Inferior parietal cortex (tissue), 1 donor: ENCODE data around the gene RAB11FIP3.
"Not testable (repeated sequence)": the region's sequence is repeated elsewhere in the genome, so short reads cannot be mapped to it uniquely, and the experiment has no call there.

Experiments used
- DNase-seq: peaks from one replicate; pipeline ENCODE4 v3.0.0-alpha.2; 2016; ENCODE audit errors: extremely low spot score

The RAB11FIP3 gene

DNA sequence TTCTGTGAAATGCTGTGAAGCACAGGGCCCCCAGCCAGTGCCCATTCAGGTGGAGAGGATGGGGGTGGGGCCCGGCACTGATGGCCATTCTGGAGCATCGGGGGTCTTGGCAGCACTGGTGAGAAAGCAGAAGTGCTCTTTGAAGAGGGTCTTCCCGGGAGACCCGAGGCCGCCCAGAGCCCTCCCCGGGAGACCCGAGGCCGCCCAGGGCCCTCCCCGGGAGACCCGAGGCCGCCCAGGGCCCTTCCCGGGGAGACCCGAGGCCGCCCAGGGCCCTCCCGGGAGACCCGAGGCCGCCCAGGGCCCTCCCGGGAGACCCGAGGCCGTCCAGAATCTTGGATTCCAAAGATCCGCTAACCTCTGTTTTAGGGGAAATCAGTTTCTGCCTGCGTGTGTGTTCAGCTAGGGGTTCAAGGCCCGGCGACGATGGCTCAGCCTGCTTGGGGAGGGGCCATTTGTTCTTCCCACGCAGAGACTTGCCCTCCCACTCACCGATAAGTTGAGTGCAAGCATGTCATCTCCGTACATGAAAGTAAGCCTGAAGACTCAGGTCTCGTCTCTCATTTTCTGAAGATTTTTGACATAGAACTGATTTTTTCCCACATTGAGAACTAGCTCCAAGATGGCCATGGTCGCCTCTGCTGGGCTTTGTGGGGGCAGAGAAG is 66.9 kb downstream of the RAB11FIP3 start:
- DNase-seq, result no peak

DNA sequence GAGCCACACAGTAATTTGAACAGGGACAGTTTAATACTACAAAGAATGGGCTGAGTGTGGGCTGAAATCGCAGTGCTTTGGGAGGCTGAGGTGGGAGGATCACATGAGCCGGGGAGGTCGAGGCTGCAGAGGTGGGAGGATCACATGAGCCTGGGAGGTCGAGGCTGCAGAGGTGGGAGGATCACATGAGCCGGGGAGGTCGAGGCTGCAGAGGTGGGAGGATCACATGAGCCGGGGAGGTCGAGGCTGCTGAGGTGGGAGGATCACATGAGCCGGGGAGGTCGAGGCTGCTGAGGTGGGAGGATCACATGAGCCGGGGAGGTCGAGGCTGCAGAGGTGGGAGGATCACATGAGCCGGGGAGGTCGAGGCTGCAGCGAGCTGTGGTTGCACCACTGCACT is 69.2 kb downstream of the RAB11FIP3 start:
- not testable (repeated sequence) for DNase-seq

- DNase-seq, result no peak
These were observed 69.8 kb downstream of the RAB11FIP3 start for GRCh38 chr16:495127-495748.

DNA sequence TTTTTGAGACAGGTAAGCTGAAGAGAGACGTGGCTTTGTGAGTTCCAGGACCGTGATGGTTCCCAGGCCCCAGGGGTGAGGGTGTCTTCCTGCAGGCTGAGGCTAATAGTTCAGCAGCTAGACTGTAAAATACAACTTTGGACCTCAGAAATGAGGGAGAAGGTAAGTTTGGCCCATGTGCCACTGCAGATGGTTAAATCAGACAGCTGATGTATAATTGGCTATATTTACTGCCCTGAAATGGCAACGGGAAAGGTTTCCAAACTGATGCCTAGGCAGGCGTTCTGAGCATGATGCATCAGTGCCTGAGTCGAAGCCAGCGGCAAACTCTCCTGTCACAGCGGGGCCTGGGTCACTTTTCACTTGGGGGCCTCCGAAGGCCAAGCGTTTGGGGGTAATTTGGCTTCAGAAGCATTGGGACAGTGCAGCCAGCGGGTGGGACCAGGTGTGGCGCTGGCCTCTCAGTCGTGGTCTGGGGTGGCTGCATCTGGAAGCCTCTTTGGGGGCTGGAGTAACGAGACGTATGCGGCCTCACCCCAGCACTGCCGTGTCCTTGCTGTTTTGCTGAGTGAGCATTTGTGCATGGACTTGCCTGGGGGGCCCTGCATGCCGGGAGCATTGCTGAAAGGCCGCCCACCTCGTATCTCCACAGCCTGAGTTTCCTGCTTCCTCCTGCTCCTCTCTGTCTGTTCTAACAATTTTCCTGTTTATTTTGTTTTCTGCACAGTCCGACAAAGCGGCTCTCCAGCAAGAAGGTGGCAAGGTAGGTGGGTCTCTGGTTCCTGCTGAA is 70.8 kb downstream of the RAB11FIP3 start:
- no peak for DNase-seq

DNA sequence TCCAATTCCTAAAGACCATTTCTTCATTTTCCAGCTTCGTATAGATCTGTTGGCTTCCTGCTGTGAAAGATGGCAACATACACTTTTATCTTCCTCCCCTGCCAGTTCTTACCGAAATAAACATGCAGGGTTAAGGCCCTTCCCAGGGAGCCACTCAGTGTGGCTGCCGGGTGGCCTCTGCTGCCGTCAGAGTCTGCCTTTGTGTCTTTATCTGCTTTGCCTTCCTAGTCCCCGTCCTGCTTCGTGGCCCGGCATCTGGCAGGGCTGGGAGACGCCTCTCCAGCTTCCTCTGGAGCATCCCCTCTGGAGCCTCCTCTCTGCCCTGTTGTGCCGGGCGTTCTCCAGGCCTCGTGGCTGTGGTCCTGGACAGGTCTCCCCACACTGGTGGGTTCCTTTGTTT is 71.8 kb downstream of the RAB11FIP3 start:
- DNase-seq, result no peak

GRCh38 chr16:499924-500323 is 74.5 kb downstream of the RAB11FIP3 start:
- no peak for DNase-seq

DNA sequence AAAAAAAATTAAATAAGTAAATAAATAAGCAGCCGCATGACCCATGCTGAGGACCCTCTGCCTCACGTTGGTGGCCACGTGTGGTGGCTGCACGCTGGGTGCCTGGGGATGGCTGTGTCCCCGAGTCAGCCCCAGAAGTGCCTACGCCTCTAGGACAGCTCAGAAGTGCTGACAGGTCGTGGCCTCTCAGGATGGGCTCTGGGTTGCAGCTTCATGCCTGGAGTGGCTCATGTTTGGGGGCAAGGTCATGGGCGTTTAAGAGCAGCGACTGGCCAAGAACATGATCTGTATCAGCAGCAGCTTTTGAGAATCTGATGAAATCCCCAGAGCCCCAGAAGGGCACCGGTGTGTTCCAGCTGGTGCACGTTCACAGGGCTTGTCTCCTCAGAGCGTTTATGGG is 75.3 kb downstream of the RAB11FIP3 start:
- DNase-seq, result no peak

- DNase-seq, result no peak
These were observed 76.9 kb downstream of the RAB11FIP3 start for GRCh38 chr16:502179-502943.

GRCh38 chr16:503150-504071 is 78.0 kb downstream of the RAB11FIP3 start:
- no peak for DNase-seq

DNA sequence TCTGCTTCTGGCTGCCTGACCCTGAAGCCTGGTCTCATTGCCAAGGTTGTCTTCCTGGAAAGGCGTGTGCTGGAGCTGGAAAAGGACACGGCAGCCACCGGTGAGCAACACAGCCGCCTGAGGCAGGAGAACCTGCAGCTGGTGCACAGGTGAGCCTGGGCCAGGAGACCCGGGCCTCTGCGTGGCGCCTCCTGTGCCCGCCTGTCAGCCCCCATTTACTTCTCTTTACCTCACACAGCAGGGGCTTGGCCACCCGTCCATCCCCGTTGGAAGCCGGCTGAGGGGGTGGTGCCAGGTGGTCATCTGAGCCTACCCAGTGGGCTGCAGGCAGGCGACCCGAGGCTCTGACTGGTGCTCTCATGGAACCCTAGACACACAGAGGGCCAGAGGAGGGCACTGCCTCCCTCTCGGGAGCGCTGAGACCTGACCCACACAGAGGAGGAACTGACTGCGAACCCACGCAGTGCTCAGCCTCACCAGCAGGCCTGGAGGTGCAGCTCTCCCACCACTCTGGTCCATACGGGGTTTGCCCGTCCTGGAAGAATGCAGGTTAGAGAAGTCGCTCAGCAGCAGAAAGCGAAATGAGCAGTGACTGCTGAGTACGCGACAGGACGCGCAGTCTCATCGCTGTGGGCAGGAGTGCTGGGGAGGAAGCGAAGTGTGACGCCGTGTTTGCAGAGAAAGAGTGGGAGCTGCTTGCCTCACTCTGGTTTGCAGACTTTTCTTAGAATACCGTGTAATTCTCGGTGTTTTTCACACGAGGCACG is 80.2 kb downstream of the RAB11FIP3 start:
- peak; percentile 31 for DNase-seq

GRCh38 chr16:506246-506546 is 80.7 kb downstream of the RAB11FIP3 start:
- DNase-seq, result no peak

DNA sequence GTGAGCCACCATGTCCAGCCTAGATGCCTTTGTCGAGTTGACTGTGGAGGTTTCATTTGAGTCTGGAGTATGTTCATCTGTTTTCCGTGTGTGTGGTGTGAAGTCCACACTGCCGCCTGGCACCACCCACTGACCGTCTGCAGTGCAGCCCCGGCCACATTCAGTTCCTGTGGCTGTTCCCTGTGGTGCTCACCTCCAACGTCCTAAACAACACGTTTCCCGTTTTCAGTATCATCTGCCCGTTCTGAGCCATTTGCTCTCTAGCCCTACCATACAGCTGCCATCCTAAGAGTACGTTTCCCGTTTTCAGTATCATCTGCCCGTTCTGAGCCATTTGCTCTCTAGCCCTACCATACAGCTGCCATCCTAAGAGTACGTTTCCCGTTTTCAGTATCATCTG is 82.1 kb downstream of the RAB11FIP3 start:
- not testable (repeated sequence) for DNase-seq

GRCh38 chr16:507996-508395 is 82.5 kb downstream of the RAB11FIP3 start:
- DNase-seq, result peak; percentile 26

GRCh38 chr16:508884-509736 is 83.7 kb downstream of the RAB11FIP3 start:
- no peak for DNase-seq

DNA sequence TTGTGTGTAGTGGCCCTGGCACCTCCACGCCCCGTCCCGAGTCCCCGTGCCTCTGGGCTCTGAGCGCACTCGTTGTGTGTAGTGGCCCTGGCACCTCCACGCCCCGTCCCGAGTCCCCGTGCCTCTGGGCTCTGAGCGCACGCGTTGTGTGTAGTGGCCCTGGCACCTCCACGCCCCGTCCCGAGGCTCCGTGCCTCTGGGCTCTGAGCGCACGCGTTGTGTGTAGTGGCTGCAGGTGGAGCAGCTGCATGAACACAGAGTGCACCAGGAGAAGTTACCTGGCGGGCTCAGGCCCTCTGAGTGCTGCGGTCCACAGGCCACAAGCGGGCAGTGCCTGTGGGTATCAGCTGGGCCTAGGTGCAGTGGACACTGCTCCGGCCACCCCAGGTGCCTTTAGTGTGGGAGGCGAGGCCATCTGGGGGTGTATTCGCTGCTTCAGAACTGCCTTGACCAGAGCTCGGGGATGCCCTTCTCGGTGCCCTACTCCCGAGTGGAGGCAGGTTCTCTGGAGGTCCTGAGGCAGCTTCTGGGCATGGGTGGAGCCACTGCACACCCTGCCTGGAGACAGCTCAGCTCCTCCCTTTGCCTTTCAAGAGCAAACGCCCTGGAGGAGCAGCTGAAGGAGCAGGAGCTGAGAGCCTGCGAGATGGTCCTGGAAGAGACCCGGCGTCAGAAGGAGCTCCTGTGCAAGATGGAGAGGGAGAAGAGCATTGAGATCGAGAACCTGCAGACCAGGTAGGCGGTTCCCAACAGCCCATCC is 84.8 kb downstream of the RAB11FIP3 start:
- DNase-seq, result no peak

DNA sequence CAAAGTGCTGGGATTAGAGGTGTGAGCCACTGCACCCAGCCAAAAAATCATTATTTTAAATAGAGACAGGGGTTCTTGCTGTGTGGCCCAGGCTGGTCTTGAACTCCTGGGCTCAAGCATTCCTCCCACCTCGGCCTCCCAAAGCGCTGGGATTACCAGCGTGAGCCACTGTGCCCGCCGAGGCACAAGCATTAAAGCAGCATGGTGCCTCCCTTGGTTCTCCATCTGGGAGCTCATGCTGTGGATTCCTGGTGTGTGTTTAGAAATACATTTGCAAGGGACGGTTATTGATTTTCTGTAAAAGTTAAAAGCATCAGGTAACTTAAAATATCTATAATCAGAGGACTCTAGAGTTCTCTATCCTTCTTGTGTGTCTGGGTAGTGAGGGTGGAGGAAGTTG is 87.4 kb downstream of the RAB11FIP3 start:
- DNase-seq, result no peak

DNA sequence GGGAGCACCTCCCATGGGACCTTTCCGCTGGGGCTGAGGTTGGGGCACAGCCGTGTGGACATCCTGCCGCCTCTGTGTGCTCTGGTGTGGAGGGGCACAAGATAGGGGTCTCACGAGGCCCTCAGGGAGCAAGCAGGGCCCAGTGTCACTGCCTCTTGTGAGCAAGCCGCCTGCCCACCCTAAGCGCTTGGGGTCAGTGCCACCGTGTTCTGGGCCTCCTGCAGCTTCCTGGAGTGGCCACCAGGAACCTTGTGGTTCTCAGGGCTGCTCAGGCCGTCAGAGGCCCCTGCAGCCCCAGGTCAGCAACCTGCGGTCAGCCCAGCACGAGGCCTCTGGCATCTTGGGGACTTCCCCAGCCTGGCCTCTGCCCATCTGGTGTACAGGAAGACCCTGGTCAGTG is 88.5 kb downstream of the RAB11FIP3 start:
- no peak for DNase-seq

DNA sequence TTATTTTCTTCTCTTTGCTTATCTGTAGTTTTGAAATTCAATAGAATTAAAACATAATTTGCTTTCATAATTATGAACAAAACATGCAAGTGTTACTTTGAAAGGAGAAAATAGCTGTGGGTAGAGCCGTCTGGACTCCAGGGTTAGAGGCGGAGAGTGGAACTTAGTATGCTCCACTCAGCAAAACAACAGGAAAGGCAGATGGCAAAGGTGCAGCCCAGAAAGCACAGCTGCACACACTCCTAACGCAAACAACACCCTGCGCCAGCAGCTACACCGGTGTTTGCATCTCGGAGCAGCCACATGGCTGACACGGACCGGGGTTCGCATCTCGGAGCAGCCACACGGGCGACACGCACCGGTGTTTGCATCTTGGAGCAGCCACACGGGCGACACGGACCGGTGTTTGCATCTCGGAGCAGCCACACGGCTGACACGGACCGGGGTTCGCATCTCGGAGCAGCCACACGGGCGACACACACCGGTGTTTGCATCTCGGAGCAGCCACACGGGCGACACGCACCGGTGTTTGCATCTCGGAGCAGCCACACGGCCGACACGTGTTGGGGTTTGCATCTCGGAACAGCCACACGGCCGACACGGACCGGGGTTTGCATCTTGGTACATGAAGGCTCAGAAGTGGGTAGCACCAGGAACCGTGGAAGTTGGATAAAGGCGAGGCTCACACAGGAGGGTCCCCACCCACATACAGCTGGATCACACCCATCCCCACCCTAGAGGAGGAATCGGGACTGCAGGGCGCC is 89.9 kb downstream of the RAB11FIP3 start:
- DNase-seq, result no peak
